GM12892 (cell line): Measurements from ENCODE around the gene ABLIM1.

ENCODE experiments used
- POLR2AphosphoS5 ChIP-seq: IDR thresholded peaks from 2 replicates; pipeline ENCODE4 v1.6.1; 2011; ENCODE audit warnings: low read depth, low read length, control low read depth
- TAF1 ChIP-seq: IDR thresholded peaks from 2 replicates; pipeline ENCODE4 v1.6.1; 2011; ENCODE audit warnings: low read depth, mild to moderate bottlenecking, control low read depth, low read length, borderline replicate concordance

DNA sequence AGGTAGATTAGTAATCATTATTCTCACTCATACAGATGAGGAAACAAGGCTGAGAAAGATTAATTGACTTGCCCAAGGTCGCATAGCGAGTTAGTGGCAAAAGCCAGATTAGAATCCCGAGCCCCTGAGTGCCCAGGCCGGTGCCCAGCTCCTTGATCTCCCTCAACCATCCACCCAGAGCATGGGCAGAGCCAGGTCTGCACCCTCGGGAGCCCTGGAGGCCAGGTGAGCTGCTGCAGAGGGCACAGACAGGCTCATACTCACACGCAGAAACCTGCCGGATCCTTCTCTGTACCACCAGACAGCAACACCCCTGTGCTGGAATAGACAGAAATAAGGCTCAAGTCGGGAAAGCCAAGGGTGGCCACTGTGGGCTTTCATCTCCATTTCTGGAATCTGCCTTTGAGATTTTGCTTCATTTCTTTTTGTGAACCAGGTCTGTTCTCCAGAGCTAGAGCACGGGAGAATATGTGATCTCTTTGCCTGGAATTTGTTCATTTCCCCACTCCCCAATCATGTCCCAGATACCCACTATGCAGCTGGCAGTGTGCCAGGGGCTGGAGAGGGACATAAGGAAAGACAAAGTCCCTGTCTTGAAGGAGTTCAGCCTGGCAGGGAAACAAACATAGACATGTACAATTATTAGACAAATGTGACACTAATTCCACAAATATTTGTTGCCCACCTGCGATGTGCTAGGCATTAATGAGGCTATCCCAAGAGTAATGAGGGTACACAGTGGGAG lies 259.3 kb downstream of the ABLIM1 start:
- TF ChIP-seq TAF1 (no peak), POLR2AphosphoS5 (no peak)
